Activated T-cell treated with anti-CD3 and anti-CD28 coated beads for 24 hours (primary cell): ENCODE measurements around the gene PSEN1.

ENCODE experiments used
- DNase-seq: peaks from one replicate; pipeline ENCODE4 v3.0.0-alpha.2; 2020; ENCODE audit warnings: low read depth

Gene PSEN1

GRCh38 chr14:73220634-73221033 is 84.3 kb downstream of the PSEN1 start:
- no peak for DNase-seq

GRCh38 chr14:73221945-73222344 is 85.6 kb downstream of the PSEN1 start:
- DNase-seq = no peak

- no peak for DNase-seq
Measured at GRCh38 chr14:73223049-73223448, 86.7 kb downstream of the PSEN1 start.

GRCh38 chr14:73225496-73225895 is 89.2 kb downstream of the PSEN1 start:
- no peak for DNase-seq

- DNase-seq = no peak
Measured at GRCh38 chr14:73227812-73228781, 91.8 kb downstream of the PSEN1 start.

- DNase-seq = no peak
Measured at GRCh38 chr14:73230051-73230450, 93.7 kb downstream of the PSEN1 start.

GRCh38 chr14:73231981-73232851 is 95.9 kb downstream of the PSEN1 start:
- no peak for DNase-seq

GRCh38 chr14:73232984-73233383 is 96.7 kb downstream of the PSEN1 start:
- no peak for DNase-seq

- DNase-seq = no peak
Measured at GRCh38 chr14:73233564-73233963, 97.3 kb downstream of the PSEN1 start.

- no peak for DNase-seq
Measured at GRCh38 chr14:73234029-73234428, 97.7 kb downstream of the PSEN1 start.

GRCh38 chr14:73234586-73235394 is 98.5 kb downstream of the PSEN1 start:
- DNase-seq = no peak

GRCh38 chr14:73235531-73236155 is 99.3 kb downstream of the PSEN1 start:
- DNase-seq = no peak

GRCh38 chr14:73236157-73236556 is 99.8 kb downstream of the PSEN1 start:
- no peak for DNase-seq

GRCh38 chr14:73236752-73237218 is 100.5 kb downstream of the PSEN1 start:
- DNase-seq = no peak

GRCh38 chr14:73237219-73237785 is 101.0 kb downstream of the PSEN1 start, which contains the start of gene PAPLN:
Gene PAPLN, plus strand, starts transcription at chr14:73237506. Its CDS starts 2,273 bp downstream, at chr14:73239779.
- no peak for DNase-seq

GRCh38 chr14:73237786-73238423 is 101.6 kb downstream of the PSEN1 start:
- no peak for DNase-seq

- no peak for DNase-seq
Measured at GRCh38 chr14:73238424-73238852, 102.1 kb downstream of the PSEN1 start.

- DNase-seq = no peak
Measured at GRCh38 chr14:73238941-73239340, 102.6 kb downstream of the PSEN1 start.

GRCh38 chr14:73239393-73240241 is 103.3 kb downstream of the PSEN1 start:
- DNase-seq = no peak
